ENCODE results near the gene IFNA8. TPM values are rescaled to one million over a fixed set of nuclear protein-coding genes. Genes with fewer than 3 reads are reported as not detected.
"Not testable (repeated sequence)": the region's sequence is repeated elsewhere in the genome, so short reads cannot be mapped to it uniquely, and the experiment has no call there.

Gene IFNA8
- polyA plus RNA-seq (not detected in 3 replicates), polyA minus RNA-seq (not detected in 3 replicates)
- not detected for polyA plus RNA-seq (2011; ENCODE audit: low read depth)
- polyA plus RNA-seq (2011; cell fraction: cytosol; rRNA removed) = not detected in 2 replicates
- not detected in 2 replicates for polyA plus RNA-seq (2011; cell fraction: nucleus; rRNA removed)
- not detected in 2 replicates for polyA plus RNA-seq (2012; ENCODE audit: low replicate concordance)
- polyA minus RNA-seq (2011; cell fraction: cytosol; rRNA and poly(A)+ RNA removed) = not detected
- not detected in 2 replicates for polyA minus RNA-seq (2011; cell fraction: nucleus; rRNA and poly(A)+ RNA removed)

DNA sequence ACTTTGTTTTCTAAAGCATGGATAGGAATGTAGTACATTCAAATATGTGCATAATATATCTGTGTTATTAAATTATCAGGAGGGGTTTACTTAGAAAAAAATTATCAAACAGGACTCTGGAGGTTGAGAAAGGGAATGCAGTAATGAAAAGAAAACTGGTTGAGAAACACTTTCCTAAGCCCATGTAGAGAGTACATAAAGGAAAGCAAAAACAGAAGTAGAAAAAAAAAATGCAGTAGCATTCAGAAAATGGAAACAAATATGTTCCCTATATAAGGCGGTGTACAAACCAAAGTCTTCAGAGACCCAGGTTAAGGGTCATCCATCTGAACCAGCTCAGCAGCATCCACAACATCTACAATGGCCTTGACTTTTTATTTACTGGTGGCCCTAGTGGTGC lies at the start of gene IFNA8:
Gene IFNA8 (plus strand): TSS at position 301 of the 400 bp plus-strand sequence. CDS start 60 bp downstream, at position 361.
- Histone ChIP-seq H3K79me2 (ENCODE audit: control insufficient read depth, insufficient read depth, low read length) (no peaks in the 10 kb centered on the region), H3K27me3 (ENCODE audit: control insufficient read depth, extremely low read depth, insufficient read depth, low read length) (peaks cover 17% of the 10 kb centered on the region), H3K9ac (ENCODE audit: control insufficient read depth, extremely low read depth, insufficient read depth, low read length) (no peak within 1 kb of the TSS), H3K36me3 (ENCODE audit: control insufficient read depth in 2 of 2, extremely low read depth in 1 of 2, insufficient read depth in 2 of 2, low read length in 2 of 2) (no peaks in the 10 kb centered on the region), H3K27ac (ENCODE audit: control insufficient read depth, insufficient read depth, low read length) (no peak within 1 kb of the TSS), H3K9me1 (ENCODE audit: control insufficient read depth, extremely low read depth, insufficient read depth, low read length) (no peaks in the 10 kb centered on the region), H3K9me3 (ENCODE audit: control insufficient read depth, low read depth, low read length) (no peaks in the 10 kb centered on the region), H4K20me1 (ENCODE audit: control insufficient read depth, extremely low read depth, insufficient read depth, low read length) (no peaks in the 10 kb centered on the region), H3K4me2 (ENCODE audit: control insufficient read depth, extremely low read depth, insufficient read depth, low read depth, low read length) (no peak within 1 kb of the TSS), H2AFZ (ENCODE audit: control insufficient read depth, low read length) (no peak within 1 kb of the TSS), H3K4me3 (ENCODE audit: control insufficient read depth in 2 of 3, extremely low read depth in 1 of 3, insufficient read depth in 2 of 3, low read depth in 1 of 3, low read length in 3 of 3) (no peak within 1 kb of the TSS), H3K4me1 (ENCODE audit: control insufficient read depth, extremely low read depth, insufficient read depth, low read length) (no peaks in the 10 kb centered on the region)
- FAIRE-seq (no peak), DNase-seq (ENCODE audit: low read depth, low spot score) (no peak)
- no peak for TF ChIP-seq EZH2 (IDR thresholded peaks at IDR 0.05; ENCODE audit: low read length)
- TF ChIP-seq CTCF (optimal IDR thresholded peaks at IDR 0.05 in 1 of 3, IDR thresholded peaks at IDR 0.05 in 1 of 3, conservative IDR thresholded peaks at IDR 0.05 in 1 of 3; ENCODE audit: extremely low read depth in 1 of 3, insufficient read depth in 2 of 3, low read length in 3 of 3) = no peak
- dilution Hi-C loops (cut with MboI; ENCODE audit: extremely low pct_ligation_motif_present, low sequenced_read_pairs) = no loop called here

DNA sequence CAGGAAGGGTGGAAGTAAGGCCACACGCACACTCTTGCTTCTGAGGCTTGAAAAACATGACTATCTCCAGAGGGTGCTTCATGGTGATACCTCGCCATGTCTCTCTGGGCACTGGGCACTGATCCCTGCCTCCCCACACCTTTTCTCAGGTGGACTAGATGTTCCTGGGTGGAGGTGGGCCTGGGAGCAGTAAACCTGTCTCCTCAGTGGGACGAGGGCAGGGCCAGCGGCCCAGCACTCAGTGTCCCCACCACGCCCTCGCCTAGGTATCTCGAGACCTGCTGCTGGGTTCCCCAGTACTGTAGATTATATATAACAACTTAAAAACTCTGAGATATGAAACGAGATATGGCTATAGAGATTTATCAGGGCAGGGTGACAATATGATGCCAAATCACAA lies 46.6 kb upstream of the IFNA8 start:
- Histone ChIP-seq H3K4me3 (ENCODE audit: control insufficient read depth in 2 of 3, extremely low read depth in 1 of 3, insufficient read depth in 2 of 3, low read depth in 1 of 3, low read length in 3 of 3) (no peak overlapping the region), H3K27ac (ENCODE audit: control insufficient read depth, insufficient read depth, low read length) (no peak overlapping the region), H3K9me1 (ENCODE audit: control insufficient read depth, extremely low read depth, insufficient read depth, low read length) (no peaks in the 10 kb centered on the region), H2AFZ (ENCODE audit: control insufficient read depth, low read length) (no peak overlapping the region), H3K36me3 (ENCODE audit: control insufficient read depth in 2 of 2, extremely low read depth in 1 of 2, insufficient read depth in 2 of 2, low read length in 2 of 2) (no peaks in the 10 kb centered on the region), H3K79me2 (ENCODE audit: control insufficient read depth, insufficient read depth, low read length) (no peaks in the 10 kb centered on the region), H3K9ac (ENCODE audit: control insufficient read depth, extremely low read depth, insufficient read depth, low read length) (no peak overlapping the region), H4K20me1 (ENCODE audit: control insufficient read depth, extremely low read depth, insufficient read depth, low read length) (no peaks in the 10 kb centered on the region), H3K27me3 (ENCODE audit: control insufficient read depth, extremely low read depth, insufficient read depth, low read length) (peaks cover 13% of the 10 kb centered on the region), H3K4me2 (ENCODE audit: control insufficient read depth, extremely low read depth, insufficient read depth, low read depth, low read length) (no peak overlapping the region), H3K4me1 (ENCODE audit: control insufficient read depth, extremely low read depth, insufficient read depth, low read length) (no peaks in the 10 kb centered on the region), H3K9me3 (ENCODE audit: control insufficient read depth, low read depth, low read length) (no peaks in the 10 kb centered on the region)
- dilution Hi-C loops (cut with MboI; ENCODE audit: extremely low pct_ligation_motif_present, low sequenced_read_pairs) = no loop called here
- no peak for DNase-seq (ENCODE audit: low read depth, low spot score)
- no peak for TF ChIP-seq CTCF (optimal IDR thresholded peaks at IDR 0.05 in 1 of 3, IDR thresholded peaks at IDR 0.05 in 1 of 3, conservative IDR thresholded peaks at IDR 0.05 in 1 of 3; ENCODE audit: extremely low read depth in 1 of 3, insufficient read depth in 2 of 3, low read length in 3 of 3)
- no peak for TF ChIP-seq EZH2 (IDR thresholded peaks at IDR 0.05; ENCODE audit: low read length)
- FAIRE-seq = no peak

- H3K9me1 ChIP-seq (ENCODE audit: control insufficient read depth, extremely low read depth, insufficient read depth, low read length); H2AFZ ChIP-seq (ENCODE audit: control insufficient read depth, low read length); H3K9ac ChIP-seq (ENCODE audit: control insufficient read depth, extremely low read depth, insufficient read depth, low read length); H4K20me1 ChIP-seq (ENCODE audit: control insufficient read depth, extremely low read depth, insufficient read depth, low read length); H3K9me3 ChIP-seq (ENCODE audit: control insufficient read depth, low read depth, low read length); H3K4me2 ChIP-seq (ENCODE audit: control insufficient read depth, extremely low read depth, insufficient read depth, low read depth, low read length); H3K79me2 ChIP-seq (ENCODE audit: control insufficient read depth, insufficient read depth, low read length); H3K4me1 ChIP-seq (ENCODE audit: control insufficient read depth, extremely low read depth, insufficient read depth, low read length); DNase-seq (ENCODE audit: low read depth, low spot score); H3K4me3 ChIP-seq (ENCODE audit: control insufficient read depth in 2 of 3, extremely low read depth in 1 of 3, insufficient read depth in 2 of 3, low read depth in 1 of 3, low read length in 3 of 3); dilution Hi-C loops (cut with MboI; ENCODE audit: extremely low pct_ligation_motif_present, low sequenced_read_pairs); H3K36me3 ChIP-seq (ENCODE audit: control insufficient read depth in 2 of 2, extremely low read depth in 1 of 2, insufficient read depth in 2 of 2, low read length in 2 of 2); H3K27ac ChIP-seq (ENCODE audit: control insufficient read depth, insufficient read depth, low read length): not testable (repeated sequence)
- peaks cover 22% of the 10 kb centered on the region for H3K27me3 ChIP-seq (ENCODE audit: control insufficient read depth, extremely low read depth, insufficient read depth, low read length)
- FAIRE-seq = peak; percentile 57
Measured at GRCh38 chr9:21367169-21367568, 41.7 kb upstream of the IFNA8 start.

Data from keratinocyte (primary cell).